Measurements from ENCODE around the gene UBAC2.
"Not testable (repeated sequence)": the region's sequence is repeated elsewhere in the genome, so short reads cannot be mapped to it uniquely, and the experiment has no call there.

UBAC2 gene

GRCh38 chr13:99214731-99215130 is 14.1 kb downstream of the UBAC2 start:
- no peak for DNase-seq (ENCODE audit: low read depth in 2 of 2)

GRCh38 chr13:99215184-99215830 is 14.7 kb downstream of the UBAC2 start:
- DNase-seq (ENCODE audit: low read depth in 2 of 2), result no peak

GRCh38 chr13:99217461-99218110 is 16.9 kb downstream of the UBAC2 start:
- DNase-seq (ENCODE audit: low read depth in 2 of 2), result no peak

GRCh38 chr13:99218126-99218525 is 17.5 kb downstream of the UBAC2 start:
- DNase-seq (ENCODE audit: low read depth in 2 of 2), result no peak

GRCh38 chr13:99218545-99218944 is 17.9 kb downstream of the UBAC2 start:
- no peak for DNase-seq (ENCODE audit: low read depth in 2 of 2)

GRCh38 chr13:99218969-99219368 is 18.3 kb downstream of the UBAC2 start:
- no peak for DNase-seq (ENCODE audit: low read depth in 2 of 2)

GRCh38 chr13:99220199-99220935 is 19.7 kb downstream of the UBAC2 start:
- DNase-seq (ENCODE audit: low read depth in 2 of 2), result no peak

- DNase-seq (ENCODE audit: low read depth in 2 of 2), result no peak
These were observed 21.0 kb downstream of the UBAC2 start for GRCh38 chr13:99221567-99222239.

GRCh38 chr13:99223587-99223986 is 22.9 kb downstream of the UBAC2 start:
- no peak for DNase-seq (ENCODE audit: low read depth in 2 of 2)

- DNase-seq (ENCODE audit: low read depth in 2 of 2), result no peak
These were observed 23.4 kb downstream of the UBAC2 start for GRCh38 chr13:99224021-99224420.

GRCh38 chr13:99225078-99225477 is 24.4 kb downstream of the UBAC2 start:
- no peak for DNase-seq (ENCODE audit: low read depth in 2 of 2)

- DNase-seq (ENCODE audit: low read depth in 2 of 2), result no peak
These were observed 25.9 kb downstream of the UBAC2 start for GRCh38 chr13:99226513-99226912.

- no peak for DNase-seq (ENCODE audit: low read depth in 2 of 2)
These were observed 26.8 kb downstream of the UBAC2 start for GRCh38 chr13:99227331-99227900.

- no peak for DNase-seq (ENCODE audit: low read depth in 2 of 2)
These were observed 27.4 kb downstream of the UBAC2 start for GRCh38 chr13:99227909-99228688.

- no peak for DNase-seq (ENCODE audit: low read depth in 2 of 2)
These were observed 28.4 kb downstream of the UBAC2 start for GRCh38 chr13:99228737-99229691.

GRCh38 chr13:99230588-99230987 is 29.9 kb downstream of the UBAC2 start:
- DNase-seq (ENCODE audit: low read depth in 2 of 2), result not testable (repeated sequence)

- DNase-seq (ENCODE audit: low read depth in 2 of 2), result no peak
These were observed 30.3 kb downstream of the UBAC2 start for GRCh38 chr13:99230991-99231390.

GRCh38 chr13:99231721-99232120 is 31.1 kb downstream of the UBAC2 start:
- DNase-seq (ENCODE audit: low read depth in 2 of 2), result no peak

GRCh38 chr13:99237981-99238662 is 37.5 kb downstream of the UBAC2 start:
- no peak for DNase-seq (ENCODE audit: low read depth in 2 of 2)

- DNase-seq (ENCODE audit: low read depth in 2 of 2), result no peak
These were observed 45.4 kb downstream of the UBAC2 start for GRCh38 chr13:99246100-99246499.

All from activated CD8-positive, alpha-beta memory T cell treated with anti-CD3 and anti-CD28 coated beads for 4 hours (primary cell).